IMR-90 (cell line): Measurements from ENCODE around the gene NR6A1.

Experiments used
- CHD1 ChIP-seq: IDR thresholded peaks from 2 replicates; pipeline ENCODE4 v1.6.1; 2012; ENCODE audit warnings: low read depth, low read length, improper control_type of control experiment
- CTCF ChIP-seq: conservative IDR thresholded peaks from 2 replicates; pipeline ENCODE4 v1.5.1; 2012; ENCODE audit warnings: mild to moderate bottlenecking, low read depth, low read length, improper control_type of control experiment
- ELK1 ChIP-seq: fragments of 150-350 bp; IDR thresholded peaks from 2 replicates; pipeline ENCODE4 v1.6.1; 2016; ENCODE audit warnings: low read depth, mild to moderate bottlenecking, low read length, moderate library complexity, borderline replicate concordance
- MAFK ChIP-seq: IDR thresholded peaks from 2 replicates; pipeline ENCODE4 v1.6.1; 2012; ENCODE audit warnings: low read depth, low read length, improper control_type of control experiment
- MXI1 ChIP-seq: IDR thresholded peaks from 2 replicates; pipeline ENCODE4 v1.6.1; 2012; ENCODE audit warnings: low read depth, mild to moderate bottlenecking, low read length, moderate library complexity, borderline replicate concordance
- NFE2L2 ChIP-seq: fragments of 150-350 bp; IDR thresholded peaks from 2 replicates; pipeline ENCODE4 v1.6.1; 2016; ENCODE audit warnings: low read depth, mild to moderate bottlenecking, low read length
- POLR2A ChIP-seq: IDR thresholded peaks from 2 replicates; pipeline ENCODE4 v1.6.1; 2012; ENCODE audit warnings: mild to moderate bottlenecking, low read depth, low read length
- RAD21 ChIP-seq: IDR thresholded peaks from 2 replicates; pipeline ENCODE4 v1.6.1; 2012; ENCODE audit warnings: low read length, improper control_type of control experiment
- RCOR1 ChIP-seq: IDR thresholded peaks from 2 replicates; pipeline ENCODE4 v1.6.1; 2012; ENCODE audit warnings: mild to moderate bottlenecking, low read length, improper control_type of control experiment; ENCODE audit not compliant: insufficient replicate concordance
- RFX5 ChIP-seq: IDR thresholded peaks from 2 replicates; pipeline ENCODE4 v1.8.0; 2012; ENCODE audit warnings: low read depth, mild to moderate bottlenecking, low read length, moderate library complexity
- SMC3 ChIP-seq: fragments of 150-350 bp; IDR thresholded peaks from 2 replicates; pipeline ENCODE4 v1.6.1; 2016; ENCODE audit warnings: low read depth, mild to moderate bottlenecking, antibody characterized with exemption, low read length, moderate library complexity
- USF2 ChIP-seq: fragments of 150-350 bp; IDR thresholded peaks from 2 replicates; pipeline ENCODE4 v1.6.1; 2017; ENCODE audit warnings: mild to moderate bottlenecking, antibody characterized with exemption, low read length, low read depth

- no peak for TF ChIP-seq CTCF
- no peak for TF ChIP-seq POLR2A
- TF ChIP-seq ELK1: no peak
- TF ChIP-seq CHD1: no peak
- TF ChIP-seq RFX5: no peak
- TF ChIP-seq USF2: no peak
- no peak for TF ChIP-seq RAD21
- TF ChIP-seq MXI1: no peak
- no peak for TF ChIP-seq RCOR1
- no peak for TF ChIP-seq NFE2L2
- no peak for TF ChIP-seq SMC3
- no peak for TF ChIP-seq MAFK
Observed at GRCh38 chr9:124671861-124672260, 99.2 kb downstream of the NR6A1 start.
